Germinal center (tissue), 1 donor: ENCODE measurements around the gene PTDSS2.
"Not testable (repeated sequence)": the region's sequence is repeated elsewhere in the genome, so short reads cannot be mapped to it uniquely, and the experiment has no call there.

Source experiments
- DNase-seq: peaks from one replicate; pipeline ENCODE4 v3.0.0; 2012; ENCODE audit warnings: mixed read lengths, low spot score

The PTDSS2 gene

GRCh38 chr11:449889-450808 lies at the start of gene PTDSS2:
TSS of gene PTDSS2 (plus strand) at chr11:450279. CDS start at chr11:450456, 177 bp downstream.
- DNase-seq: peak; percentile 92

GRCh38 chr11:401196-401595 lies 48.9 kb upstream of the PTDSS2 start:
- not testable (repeated sequence) for DNase-seq

- no peak for DNase-seq
These were observed 46.9 kb upstream of the PTDSS2 start for GRCh38 chr11:403021-403760.

GRCh38 chr11:403761-404431 lies 46.2 kb upstream of the PTDSS2 start:
- no peak for DNase-seq

- DNase-seq: no peak
These were observed 45.4 kb upstream of the PTDSS2 start for GRCh38 chr11:404551-405264.

GRCh38 chr11:405323-405953 lies 44.6 kb upstream of the PTDSS2 start:
- DNase-seq: no peak

GRCh38 chr11:405954-406795 lies 43.9 kb upstream of the PTDSS2 start:
- DNase-seq: no peak

GRCh38 chr11:406796-407650 lies 43.1 kb upstream of the PTDSS2 start:
- DNase-seq: peak; percentile 91

- DNase-seq: no peak
These were observed 42.4 kb upstream of the PTDSS2 start for GRCh38 chr11:407651-408123.

- no peak for DNase-seq
These were observed 41.7 kb upstream of the PTDSS2 start for GRCh38 chr11:408154-409007.

GRCh38 chr11:409008-409599 lies 41.0 kb upstream of the PTDSS2 start:
- no peak for DNase-seq

- no peak for DNase-seq
These were observed 40.2 kb upstream of the PTDSS2 start for GRCh38 chr11:409600-410483.

GRCh38 chr11:410711-411110 lies 39.4 kb upstream of the PTDSS2 start:
- not testable (repeated sequence) for DNase-seq

GRCh38 chr11:411520-411919 lies 38.6 kb upstream of the PTDSS2 start:
- DNase-seq: not testable (repeated sequence)

- no peak for DNase-seq
These were observed 37.4 kb upstream of the PTDSS2 start for GRCh38 chr11:412641-413119.
